Stimulated activated CD4-positive, alpha-beta T cell treated with anti-CD3 and anti-CD28 coated beads, Interleukin-1b, Interleukin-23, amount 100 ng/mL, for 4 hours (primary cell): ENCODE results near the gene AGRN.
"Not testable (repeated sequence)": the region's sequence is repeated elsewhere in the genome, so short reads cannot be mapped to it uniquely, and the experiment has no call there.

ENCODE experiments used
- DNase-seq, 2 donors: peaks; one replicate each; pipeline ENCODE4 v3.0.0-alpha.2; 2020; ENCODE audit warnings: low read depth in 2 of 2

Gene AGRN

DNA sequence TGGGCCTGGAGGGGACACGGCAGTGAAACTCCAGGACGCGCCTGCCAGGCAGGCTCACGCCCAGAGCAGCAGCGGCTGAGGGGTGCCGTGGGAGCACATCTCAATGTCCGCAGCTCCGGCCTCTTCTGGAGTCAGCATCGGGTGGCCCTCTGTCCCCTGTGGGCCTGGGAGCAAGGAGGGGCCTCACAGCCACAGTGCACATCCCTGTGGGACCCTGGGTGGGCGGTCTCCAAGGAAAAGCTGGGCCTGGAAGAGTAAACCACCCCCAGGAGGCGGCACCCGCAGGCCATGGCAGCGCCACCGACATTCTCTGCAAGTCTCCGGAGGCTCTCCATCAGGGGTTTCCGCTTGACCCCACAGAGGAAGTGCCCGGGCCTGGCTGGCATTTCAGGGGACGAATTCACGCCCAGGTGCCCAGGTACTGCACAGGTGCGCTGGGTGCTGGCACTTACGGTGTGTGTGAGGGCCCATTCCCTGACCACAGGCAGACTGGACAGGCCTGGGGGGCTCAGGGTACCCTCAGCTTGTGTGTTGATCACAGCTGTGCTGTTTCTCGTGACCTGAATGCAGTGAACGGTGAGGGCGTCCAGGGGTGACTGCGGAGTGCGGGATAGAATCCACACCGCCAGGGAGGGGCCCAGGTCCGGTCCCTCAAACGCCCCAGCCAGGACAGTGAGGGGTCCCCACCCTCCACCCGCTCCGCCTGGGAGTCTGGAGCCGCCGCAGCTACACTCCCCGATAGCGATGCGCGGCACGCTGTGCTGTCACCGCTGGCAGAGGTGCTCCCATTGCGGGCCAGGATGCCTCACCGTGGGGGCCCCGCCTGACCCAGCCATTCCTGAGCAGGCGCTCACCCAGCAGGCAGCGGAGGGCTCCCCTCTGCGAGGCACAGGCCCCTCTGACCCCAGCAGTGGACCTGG lies 70.8 kb downstream of the AGRN start:
- DNase-seq = no peak

- no peak for DNase-seq
These were observed 71.6 kb downstream of the AGRN start for GRCh38 chr1:1091344-1092148.

DNA sequence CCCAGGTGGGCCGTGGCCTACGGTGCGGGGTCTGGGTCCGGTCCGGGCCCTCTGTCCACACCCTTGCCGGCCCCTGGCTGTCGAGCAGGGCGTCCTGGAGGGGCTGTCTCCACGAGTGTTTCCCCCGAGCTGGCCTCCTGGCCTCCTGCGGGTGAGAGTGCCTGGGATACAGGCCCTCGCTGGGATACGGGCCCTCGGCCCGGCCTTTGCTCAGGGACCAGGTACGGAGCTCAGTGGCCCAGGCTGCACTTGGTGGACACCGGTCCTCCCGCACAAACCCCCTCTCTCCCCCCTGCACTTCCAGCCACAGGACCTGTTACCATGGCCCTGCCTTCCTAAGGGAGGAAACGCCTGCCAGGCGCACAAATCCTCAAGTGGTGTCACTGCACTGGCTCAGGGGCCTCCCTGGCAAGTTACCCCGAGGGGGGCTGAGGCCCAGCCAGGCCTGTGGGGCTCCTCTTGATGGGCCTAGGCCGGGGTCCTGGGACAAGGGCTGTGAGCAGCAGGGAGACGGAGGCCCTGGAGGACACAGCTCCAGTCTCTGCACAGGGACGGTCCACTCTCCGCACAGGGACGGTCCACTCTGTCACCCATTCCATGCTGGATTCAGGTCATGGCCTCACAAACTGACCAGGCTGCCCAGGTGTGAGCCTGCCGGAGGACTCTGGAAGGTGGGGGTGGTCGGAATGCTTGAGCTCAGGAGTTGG lies 72.4 kb downstream of the AGRN start:
- DNase-seq = no peak

DNA sequence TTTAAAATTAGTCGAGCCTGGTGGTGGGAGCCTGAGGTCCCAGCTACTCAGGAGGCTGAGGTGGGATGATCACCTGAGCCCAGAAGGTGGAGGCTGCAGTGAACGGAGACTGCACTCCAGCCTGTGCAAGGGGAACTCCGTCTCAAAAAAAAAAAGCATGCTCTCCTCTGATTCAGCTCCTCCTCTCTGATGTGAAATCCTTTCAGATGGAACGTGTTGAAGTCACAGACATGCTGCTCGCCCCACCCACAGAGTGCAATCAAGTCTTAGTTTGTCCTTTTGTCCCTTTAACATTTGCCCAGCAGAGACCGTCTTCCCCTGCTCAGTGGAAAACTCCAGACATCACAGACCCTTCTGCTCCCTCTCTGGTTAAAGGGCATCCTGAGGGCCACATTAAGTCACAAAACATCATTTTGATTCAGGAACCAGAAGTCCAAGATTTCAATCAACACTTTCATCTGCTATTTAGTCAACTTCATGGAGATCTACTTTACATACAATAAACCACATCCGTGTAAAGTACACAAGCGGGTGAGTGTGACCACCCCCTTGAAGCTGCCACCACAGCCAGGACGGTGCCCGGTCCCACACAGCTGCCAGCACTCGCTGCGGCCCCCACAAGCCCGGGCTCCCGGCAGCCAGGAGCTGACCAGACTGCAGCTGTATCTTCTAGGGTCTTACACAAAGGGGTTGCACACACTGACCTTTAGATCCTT lies 73.1 kb downstream of the AGRN start:
- DNase-seq = no peak

DNA sequence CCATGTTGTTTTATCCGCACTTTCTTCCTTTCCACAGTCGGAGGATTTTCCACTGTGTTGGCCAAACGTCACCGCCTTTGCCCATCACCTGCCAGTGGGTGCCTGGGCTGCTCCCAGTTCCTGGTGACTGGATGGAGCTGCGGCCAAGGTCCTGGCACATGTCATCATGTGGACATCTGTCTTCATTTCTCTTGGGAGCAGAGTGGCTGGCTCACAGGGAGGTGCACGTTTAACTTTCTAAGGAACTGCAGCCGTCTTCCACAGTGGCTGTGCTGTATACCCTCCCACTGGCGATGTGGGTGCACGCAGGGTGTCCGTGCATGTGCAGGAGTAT lies 73.7 kb downstream of the AGRN start:
- DNase-seq = no peak

DNA sequence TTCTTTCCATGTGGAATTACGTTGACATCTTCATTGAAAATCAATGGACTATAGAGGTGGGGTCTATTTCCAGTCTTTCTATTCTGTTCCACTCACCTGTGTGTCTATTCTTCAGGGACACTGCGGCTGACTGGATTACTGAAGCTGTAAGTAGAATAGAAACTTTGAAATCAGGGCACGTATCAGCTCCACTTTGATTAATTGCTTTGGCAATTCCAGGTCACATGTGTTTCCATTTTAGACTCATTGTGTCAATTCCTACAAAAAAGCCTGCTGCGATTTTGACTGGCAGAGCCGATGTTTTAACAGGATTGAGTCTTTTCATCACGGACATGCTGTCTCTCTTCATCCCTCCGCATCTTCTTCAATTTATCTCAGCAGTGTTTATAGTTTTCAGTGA lies 75.1 kb downstream of the AGRN start:
- no peak for DNase-seq

- DNase-seq = not testable (repeated sequence)
These were observed 76.2 kb downstream of the AGRN start for GRCh38 chr1:1096136-1096535.

GRCh38 chr1:1098681-1099421 lies 78.9 kb downstream of the AGRN start:
- DNase-seq = no peak

GRCh38 chr1:1099506-1100183 lies 79.7 kb downstream of the AGRN start:
- no peak for DNase-seq

- no peak for DNase-seq
These were observed 80.4 kb downstream of the AGRN start for GRCh38 chr1:1100296-1100695.

DNA sequence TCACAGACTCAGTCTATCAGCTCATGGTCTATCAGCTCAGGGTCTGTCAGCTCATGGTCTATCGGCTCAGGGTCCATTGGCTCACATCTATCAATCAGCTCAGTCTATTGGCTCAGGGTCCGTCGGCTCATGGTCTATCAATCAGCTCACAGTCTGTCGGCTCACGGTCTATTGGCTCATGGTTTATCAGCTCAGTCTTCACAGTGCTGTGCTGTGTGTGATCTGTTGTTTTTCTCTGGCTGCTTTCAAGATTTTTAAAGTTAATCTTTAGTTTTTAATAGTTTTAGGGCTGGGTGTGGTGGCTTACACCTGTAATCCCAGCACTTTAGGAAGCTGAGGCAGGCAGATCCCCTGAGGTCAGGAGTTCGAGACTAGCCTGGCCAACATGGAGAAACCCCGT lies 81.6 kb downstream of the AGRN start:
- no peak for DNase-seq

- not testable (repeated sequence) for DNase-seq
These were observed 84.2 kb downstream of the AGRN start for GRCh38 chr1:1104152-1104551.
